NCI-H446 treated with DMSO at 0.1 percent for 48 hours (cell line): ENCODE data around the gene PITPNC1.

ENCODE experiments used
- DNase-seq: peaks from one replicate; lab custom pipeline; 2025; lab: John Stamatoyannopoulos, UW

Gene PITPNC1

DNA sequence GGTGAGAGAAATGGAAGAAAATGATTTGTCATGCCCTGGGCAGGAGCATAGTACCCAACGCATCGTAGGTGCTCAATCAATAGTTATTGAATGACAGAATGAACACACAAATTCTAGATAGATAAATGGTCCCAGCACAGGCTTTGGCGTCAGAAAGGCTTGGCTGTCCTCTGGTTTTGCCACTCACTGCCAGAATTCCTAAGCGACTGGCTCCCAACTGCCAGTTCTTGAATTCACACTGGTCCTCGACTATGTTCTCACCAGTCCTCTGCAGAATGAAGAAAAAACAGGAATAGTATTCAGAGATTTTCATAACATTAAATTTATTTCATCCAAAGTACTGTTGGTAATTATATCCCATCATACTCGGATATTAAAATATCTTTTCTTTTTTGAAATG, 177.6 kb downstream of the PITPNC1 start:
- no peak for DNase-seq

DNA sequence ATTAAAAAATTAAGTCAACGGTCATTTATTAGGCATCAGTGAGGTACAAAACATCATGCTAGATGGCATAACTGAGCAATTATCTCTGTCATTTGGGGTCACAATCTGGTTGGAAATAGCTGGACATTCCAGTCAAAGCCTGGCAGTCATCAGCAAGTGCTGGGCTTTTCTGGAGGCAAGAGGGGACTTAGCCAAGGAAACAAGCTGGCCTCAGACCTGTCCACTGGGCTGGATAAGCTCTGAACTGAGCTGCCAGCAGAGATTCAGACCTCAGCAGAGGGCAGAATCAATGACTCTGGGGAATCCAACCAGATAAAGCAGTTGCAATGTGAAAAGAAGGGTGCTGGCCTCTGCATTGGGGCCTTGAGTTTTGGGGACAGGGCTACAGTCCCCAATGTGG, 178.8 kb downstream of the PITPNC1 start:
- DNase-seq, result no peak

DNA sequence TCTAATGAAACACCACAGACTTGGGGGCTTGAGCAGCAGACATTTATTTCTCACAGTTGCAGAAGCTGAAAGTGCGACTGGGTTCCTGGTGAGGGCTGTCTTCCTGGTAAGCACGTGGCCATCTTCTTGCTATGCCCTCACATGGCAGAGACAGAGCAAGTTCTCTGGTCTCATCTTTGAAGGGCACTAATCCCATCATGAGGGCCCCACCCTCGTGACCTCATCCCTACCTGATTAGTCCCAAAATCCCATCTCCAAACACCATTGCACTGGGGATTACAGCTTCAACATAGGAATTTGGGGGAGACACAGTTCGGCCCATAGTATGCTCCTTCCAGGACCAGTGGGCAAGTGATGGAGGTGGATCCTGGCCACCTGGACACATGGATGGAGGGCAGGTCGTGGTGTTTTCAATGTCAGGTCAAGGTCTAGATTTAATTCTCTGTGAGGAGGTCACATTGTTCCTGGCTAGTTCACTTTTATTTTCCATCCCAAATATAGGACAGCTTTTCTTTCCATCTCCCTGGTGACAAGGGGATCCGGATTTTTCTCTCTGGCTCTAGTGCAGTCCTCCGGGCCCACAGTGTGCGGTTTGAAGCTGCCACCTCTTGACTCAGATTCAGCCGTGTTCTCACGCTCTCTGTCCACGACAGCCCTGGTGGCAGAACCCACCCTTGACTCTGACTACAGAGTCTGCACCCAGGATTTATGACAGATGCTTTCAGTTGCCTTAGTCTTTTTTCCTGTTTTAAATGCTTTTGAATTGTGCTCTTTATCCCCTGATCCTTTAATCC, 180.2 kb downstream of the PITPNC1 start:
- DNase-seq, result no peak

DNA sequence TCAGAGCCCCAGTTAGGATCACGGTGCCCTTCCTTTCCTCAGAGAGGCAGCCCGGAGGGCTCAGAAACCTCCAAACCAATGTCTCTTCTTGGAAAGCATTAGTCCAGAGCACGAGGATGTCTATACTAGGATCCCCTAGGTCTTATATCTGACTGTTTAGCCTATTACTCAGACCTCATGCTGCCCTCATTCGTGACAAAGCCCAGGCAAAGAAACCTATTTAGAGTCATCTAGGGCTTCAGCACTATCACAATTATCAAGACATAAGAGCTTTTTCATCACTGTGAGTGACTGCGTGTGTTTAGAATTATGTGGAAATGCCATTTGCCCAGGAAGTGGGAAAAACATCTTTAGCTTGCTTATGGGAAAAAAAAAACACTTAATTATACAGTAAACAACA, 180.8 kb downstream of the PITPNC1 start:
- no peak for DNase-seq

DNA sequence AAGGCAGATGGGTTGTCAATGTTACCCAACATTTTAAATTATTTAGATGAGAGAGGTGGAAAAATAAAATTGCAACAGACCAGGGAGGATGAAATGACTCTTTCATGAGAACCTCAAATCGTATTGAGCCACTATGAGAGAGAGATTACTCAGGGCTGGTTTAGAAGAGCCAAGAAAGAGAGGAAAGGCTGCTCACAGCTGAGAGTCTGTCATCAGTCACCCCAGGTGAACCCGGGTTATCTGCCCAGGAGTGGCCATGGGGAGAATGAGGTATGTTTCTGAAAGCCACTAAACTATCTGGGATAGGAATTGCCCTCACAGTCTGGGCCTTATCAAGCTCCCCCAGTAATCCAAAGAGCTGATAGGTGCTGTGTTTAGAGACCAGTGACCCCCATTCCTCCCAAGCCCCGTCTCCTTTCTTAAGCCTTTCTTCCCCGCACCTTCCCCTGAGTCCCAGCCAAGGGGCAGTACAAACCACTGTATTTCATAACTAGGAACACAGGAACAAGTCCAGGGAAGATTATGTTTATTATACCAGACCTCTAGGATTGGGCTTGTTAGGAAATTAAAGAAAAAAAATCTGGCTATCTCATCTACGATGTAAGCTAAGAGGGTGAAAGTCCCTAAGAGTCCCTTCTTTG, 181.8 kb downstream of the PITPNC1 start:
- no peak for DNase-seq

DNA sequence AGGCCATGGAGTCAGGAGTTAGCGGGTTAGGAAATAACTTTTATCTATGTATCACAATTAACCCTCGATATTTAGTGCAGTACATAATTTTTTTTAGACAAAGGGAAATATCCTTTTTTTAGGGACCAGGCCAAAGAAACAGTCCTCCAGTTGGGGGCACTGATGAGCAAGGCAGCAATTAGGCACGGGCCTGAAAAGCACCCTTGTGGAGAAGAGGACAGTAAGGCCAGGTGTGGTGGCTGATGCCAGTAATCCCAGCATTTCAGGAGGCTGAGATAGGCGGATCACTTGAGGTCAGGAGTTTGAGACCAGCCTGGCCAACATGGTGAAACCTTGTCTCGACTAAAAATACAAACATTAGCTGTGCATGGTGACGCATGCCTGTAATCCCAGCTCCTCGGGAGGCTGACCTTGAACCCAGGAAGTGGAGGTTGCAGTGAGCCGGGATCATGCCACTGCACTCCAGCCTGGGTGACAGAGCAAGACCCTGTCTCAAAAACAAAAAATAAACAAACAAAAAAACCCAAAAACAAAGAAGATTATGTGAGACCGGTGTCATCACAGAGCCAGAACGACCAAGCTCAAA, 182.4 kb downstream of the PITPNC1 start:
- DNase-seq, result no peak

DNA sequence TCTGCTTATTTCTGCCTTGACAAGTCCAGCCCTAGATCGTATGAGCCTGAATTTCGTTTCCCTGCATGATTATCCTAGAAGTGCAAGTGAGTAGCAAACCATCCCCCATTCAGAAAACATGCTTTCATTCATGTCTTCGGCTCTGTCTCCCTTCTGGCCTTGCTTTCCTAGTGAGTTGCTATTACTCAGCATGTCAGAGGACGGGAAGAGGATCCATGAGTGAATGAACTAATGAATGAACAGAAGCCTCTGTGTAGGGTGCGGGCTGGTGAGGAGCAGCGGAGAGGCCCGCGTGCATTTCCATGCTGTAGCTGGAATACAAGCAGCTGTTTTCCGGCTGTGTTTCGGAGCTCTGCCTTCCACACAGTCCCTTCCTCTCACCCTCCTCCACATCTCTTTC, 184.9 kb downstream of the PITPNC1 start:
- DNase-seq, result no peak

DNA sequence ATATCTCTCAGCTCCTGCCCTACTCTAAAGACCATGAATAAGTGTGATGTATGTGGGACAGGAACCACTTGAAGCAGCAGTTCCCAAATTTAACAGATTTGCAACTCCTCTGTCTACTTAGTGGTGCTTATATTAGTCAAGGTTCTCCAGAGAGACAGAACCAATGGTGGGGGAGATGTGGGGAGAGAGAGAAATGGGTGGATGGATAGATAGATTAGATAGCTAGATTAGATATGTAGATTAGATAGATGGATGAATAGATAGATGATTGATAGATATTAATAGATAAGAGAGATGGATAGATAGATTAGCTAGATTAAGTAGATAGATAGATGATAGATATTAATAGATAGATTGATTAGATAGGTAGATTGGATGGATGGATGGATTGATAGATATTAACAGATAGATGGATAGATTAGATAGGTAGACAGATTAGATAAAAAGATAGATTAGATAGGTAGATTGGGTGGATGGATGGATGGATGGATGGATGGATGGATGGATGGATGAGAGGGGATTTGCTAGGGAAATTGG, 186.7 kb downstream of the PITPNC1 start:
- DNase-seq, result no peak

DNA sequence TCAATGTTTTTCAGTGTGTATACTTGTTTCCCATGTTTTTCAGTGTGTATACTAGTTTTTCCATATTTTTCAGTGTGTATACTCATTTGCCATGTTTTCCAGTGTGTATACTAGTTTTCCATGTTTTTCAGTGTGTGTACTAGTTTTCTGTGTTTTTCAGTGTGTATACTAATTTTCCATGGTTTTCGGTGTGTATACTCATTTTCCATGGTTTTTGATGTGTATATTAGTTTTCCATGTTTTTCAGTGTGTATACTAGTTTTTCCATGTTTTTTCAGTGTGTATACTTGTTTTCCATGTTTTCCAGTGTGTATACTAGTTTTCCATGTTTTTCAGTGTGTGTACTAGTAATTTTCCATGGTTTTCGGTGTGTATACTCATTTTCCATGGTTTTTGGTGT, 188.0 kb downstream of the PITPNC1 start:
- DNase-seq, result no peak

DNA sequence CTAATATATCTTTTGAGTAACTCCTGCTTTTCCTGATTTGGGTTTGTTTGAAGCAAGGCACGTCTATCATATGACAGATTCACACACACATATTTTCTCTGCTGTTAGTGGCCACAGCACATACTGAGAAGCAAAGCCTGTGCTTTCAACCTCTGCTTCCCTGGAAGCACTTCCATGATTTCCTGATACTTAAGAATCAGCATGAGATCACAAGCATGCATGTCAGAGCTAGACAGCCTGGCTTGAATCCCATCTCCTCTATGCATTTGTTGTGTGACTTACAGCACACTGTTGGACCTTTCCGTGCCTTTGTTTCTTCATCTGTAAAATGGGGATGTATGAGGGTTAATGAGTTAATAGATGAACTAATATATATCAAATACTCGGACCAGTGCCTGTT, 189.6 kb downstream of the PITPNC1 start:
- DNase-seq, result no peak

DNA sequence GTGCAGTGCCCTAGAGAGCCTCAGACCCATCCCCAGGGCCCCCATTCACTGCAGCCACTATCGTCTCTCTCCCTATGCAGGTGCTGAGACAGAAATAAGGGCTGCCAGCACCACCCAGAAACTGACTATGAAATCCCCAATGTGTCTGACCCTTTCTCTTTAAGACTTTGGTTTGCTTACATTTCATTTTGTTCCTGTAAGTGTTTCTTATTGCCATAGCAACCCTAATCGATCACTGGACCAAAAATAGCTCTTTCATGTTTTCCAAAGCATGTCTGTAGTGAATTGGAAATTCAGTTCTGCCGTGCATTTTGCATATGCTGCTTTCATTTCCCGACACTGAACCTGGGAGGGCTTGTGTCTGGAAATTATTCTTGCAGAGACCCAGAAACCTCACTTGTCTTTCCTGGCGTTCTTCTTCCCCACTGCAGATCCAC, 192.0 kb downstream of the PITPNC1 start:
- DNase-seq, result no peak

DNA sequence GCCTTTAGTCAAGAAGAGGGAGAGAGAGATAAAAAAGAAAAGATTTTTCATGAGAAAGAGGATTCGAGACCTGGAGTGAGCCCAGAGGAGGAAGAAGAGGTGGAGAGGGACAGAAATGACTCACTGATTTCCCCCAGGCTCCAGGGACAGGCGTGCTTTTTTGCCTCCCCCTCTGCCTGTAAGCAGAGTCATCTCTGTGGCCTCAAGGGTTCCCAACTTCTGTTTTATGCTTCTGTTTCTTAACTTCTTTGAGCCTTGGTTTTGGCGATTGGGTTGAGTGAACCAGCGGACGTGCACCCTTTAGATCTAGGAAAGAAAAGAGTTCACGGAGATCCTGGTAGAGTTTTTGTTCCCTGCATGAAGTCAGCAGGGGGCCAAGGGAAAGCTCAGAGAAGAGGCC, 192.8 kb downstream of the PITPNC1 start:
- DNase-seq, result no peak

DNA sequence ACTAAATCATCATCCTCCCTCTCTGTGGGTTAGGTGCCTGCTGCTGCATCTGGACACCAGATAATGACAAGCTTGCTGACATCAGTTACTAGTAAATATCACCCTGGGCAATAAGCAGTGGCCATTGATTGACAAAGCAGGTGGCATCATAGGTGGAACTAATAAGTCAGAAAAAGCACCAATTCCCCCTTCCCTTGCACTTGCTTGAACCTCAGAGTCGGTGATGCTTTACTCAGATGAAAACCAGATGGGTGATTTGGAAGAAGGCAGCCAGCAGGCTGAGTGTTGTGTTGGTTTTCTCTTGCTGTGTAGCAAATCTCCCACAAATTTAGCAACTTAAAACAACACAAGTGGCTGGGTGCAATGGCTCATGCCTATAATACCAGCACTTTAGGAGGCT, 193.7 kb downstream of the PITPNC1 start:
- DNase-seq, result no peak

DNA sequence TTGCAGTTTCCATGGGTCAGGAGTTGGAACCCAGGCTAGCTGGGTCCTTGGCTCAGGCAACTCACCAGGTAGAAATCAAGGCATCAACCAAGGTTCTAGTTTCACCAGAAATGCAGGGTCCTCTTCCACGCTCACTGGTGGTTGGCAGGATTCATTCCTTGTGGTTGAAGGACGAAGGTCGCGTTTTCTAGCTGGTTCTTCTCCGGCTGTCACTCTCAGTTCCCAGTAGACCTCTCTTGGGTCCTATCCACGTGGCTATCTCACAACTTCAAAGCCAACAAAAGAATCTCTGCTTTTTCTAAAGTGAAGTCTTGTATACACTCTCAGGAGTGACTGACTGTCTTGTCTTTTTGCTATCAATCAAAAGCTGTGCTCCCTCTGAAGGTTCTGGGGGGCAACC, 194.4 kb downstream of the PITPNC1 start:
- no peak for DNase-seq

DNA sequence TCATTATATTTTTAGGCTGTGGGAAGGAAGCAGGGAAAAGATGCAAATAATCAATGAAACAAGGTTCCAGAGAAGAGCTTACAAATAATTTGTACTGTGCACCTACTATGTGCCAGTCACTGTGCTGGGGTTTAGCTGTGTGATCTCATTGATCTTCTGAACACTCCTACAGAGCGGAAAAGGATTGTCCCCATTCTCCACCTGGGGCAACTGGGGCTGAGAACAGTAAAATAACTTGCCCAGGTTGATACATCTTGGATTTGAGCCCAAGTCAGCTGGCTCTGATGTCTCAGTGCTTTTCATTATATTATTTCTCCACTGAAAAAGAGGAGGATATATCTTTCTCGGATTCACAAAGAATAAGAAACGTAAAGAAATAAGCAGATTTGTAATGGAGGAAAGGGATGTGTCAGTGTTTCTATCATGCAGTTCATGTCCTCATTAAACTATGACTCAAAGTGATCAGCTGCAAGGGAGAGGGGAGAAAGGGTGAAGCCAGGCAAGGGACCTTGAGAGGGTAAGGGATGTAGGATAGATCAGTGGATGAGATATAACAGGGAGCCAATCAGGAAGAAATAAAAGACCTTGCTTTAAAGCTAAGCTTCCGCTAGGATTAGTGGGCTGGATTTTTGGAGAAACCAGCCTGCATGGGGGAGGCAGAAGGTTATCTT, 197.0 kb downstream of the PITPNC1 start:
- no peak for DNase-seq

DNA sequence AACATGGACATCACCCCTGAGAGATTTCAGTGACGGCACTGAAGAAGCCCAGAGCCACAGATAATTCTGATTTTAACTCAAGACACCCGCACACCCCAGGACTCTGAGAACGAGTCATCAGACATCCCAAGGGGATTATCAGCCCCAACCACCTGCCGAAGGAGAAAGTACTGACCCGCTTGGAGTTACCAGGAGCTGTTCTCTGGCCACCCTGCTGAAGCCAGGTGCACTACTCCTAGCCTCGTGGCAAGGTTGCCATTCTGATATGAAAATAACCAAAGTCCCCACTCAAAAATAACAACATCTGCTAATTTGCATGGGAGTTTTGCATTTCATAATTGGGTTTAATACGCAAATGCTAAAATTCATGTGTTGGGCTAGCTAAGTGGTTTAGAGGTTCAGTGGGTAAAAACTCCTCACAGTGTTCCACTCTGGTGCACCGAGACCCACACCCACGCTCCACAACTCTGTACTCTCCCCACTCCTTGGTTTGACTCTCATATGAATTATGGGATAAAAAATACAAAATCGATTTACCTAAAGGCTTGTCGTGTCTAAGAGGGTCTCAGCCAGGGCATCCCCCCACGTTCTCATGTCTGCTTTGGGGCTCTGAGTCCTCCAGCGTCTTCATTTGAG, 197.7 kb downstream of the PITPNC1 start:
- DNase-seq, result no peak

DNA sequence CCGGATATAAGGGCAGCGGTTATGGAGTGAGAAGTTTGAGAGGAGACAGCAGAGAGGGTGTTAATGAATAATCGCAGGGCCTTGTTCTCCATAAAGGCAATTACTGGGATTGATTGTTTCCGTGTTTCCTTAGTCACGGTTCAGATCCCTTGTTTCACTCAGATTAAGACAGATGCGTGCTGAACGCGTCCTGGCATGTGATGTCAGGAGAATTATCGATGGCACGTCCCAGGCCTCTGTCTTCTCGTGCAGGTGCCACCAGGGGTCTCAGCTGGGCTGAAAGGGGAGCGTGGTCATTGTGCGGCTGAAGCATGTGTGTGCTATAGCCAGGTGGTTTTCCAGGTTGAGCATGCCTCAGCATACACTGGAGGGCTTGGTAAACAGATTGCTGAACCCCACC, 198.2 kb downstream of the PITPNC1 start:
- no peak for DNase-seq

DNA sequence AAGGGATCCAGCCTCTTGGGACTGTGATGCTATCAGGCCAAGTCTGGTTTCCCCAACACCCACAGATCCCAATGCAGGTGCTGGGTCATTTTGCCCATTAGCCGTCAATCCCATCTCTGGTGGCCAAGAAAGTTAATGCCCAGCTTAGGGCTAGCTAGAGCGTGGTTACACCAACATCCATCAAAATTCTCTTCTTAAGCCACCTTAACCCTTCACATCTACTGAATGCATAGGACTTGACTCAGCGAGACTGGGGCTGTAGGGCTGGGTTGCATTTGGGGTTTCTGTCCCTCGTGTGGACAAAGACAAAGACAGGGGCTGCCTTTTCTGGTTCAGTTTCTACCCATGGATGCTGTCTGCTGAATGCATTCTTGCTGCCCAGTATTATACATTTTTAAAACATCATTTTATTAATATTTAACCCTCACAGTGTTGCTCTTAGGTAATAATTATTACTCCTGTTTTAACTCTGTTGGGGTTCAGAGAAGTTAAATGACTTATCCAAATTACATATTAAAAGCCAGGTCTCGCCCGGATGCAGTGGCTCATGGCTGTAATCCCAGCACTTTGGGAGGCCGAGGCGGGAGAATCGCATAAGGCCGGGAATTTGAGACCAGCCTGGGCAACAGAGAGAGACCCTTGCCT, 199.5 kb downstream of the PITPNC1 start:
- DNase-seq, result no peak

DNA sequence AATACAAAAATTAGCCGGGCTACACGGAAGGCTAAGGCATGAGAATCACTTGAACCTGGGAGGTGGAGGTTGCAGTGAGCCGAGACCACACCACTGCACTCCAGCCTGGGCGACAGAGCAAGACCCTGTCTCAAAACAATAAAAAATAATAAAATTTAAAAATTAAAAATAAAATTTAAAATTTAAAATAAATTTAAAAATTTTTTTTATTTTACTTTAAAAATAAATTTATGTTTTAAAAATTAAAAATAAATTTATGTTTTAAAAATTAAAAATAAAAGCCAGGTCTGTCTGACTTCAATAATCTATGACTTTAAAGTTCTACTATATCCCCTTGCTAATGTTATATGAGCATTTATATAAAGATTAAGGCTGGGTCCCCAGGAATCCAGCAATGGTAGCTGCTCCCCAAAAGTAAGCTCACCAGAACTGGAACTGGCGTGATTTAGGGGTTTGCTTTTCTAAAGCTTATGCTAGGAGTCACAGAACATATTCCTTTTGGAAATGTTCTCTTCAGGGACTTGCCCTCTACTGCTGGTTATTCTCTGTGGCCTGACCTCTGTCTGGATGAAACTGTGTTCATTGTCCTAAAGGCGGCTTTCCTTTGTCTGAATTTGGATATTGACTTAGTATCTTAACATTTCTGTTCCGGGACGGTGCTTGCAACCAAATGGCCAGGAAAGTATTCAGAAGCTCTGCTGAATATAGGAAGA, 200.5 kb downstream of the PITPNC1 start:
- DNase-seq, result no peak

DNA sequence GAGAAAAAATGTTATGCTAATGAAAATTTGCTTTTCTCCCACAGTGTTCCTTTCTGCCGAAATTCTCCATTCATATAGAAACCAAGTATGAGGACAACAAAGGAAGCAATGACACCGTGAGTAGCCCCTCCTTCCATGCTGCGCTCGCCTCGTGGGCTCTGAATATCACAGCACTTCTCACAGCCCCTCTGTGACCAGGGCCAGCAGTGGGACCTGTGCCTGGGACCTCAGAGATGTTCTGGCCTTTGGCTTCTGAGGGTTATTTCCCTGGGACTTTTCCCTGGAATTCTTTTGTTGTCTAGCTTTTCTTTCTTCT, 201.0 kb downstream of the PITPNC1 start:
- no peak for DNase-seq
